GM18873 (cell line): ENCODE results near the gene NEK7.

Source experiments
- ATAC-seq: cut with Tn5 transposase; IDR thresholded peaks from one replicate; pipeline ENCODE4 v1.9.1; 2021; ENCODE audit warnings: mild to moderate bottlenecking, moderate library complexity, moderate number of reproducible peaks; ENCODE audit not compliant: unreplicated experiment, low FRiP score

The NEK7 gene

DNA sequence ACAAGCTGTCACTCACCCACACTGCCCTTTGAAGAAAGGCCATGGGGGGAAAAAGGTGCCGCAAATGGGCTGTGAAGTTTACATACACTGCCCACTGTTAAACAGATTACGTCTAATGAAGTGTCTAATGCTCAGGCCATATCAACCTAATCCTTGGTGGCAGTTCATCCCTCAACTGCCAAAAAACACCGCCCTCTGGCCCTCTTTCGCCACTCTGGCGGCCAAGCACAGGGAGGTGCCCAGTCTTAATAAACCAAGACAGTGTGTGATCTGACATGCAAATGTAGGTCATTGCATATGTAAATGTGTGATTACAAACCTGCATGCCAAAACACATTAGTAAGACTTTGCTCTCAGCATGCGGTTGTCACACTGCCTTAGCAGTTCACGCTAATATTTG is 89.5 kb downstream of the NEK7 start:
- no peak for ATAC-seq

- ATAC-seq: peak; percentile 65
These were observed 96.5 kb downstream of the NEK7 start for GRCh38 chr1:198253259-198253658.

GRCh38 chr1:198253668-198254067 is 96.9 kb downstream of the NEK7 start:
- ATAC-seq: peak; percentile 96

- no peak for ATAC-seq
These were observed 97.7 kb downstream of the NEK7 start for GRCh38 chr1:198254521-198254920.

DNA sequence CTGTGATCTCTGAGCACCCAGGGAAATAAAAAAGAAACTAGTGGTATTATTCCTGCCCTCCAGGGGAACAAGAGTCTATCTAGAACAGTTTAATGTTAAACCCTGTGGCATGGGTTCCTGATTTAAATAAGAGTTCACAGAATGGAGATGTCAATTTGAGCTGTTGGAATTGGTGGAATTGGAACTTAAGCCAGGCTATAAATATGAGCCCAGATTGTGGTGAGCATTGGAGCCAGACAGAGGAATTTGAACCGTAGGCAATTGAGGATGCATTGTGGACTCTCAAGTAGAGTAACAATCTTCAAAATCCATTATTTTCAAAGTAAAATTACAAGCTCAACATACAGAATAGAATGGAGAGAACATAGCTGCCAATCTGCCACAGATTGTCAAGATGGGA is 98.2 kb downstream of the NEK7 start:
- no peak for ATAC-seq

- ATAC-seq: no peak
These were observed 99.0 kb downstream of the NEK7 start for GRCh38 chr1:198255784-198256183.

- ATAC-seq: peak; percentile 63
These were observed 101.7 kb downstream of the NEK7 start for GRCh38 chr1:198258491-198258890.

DNA sequence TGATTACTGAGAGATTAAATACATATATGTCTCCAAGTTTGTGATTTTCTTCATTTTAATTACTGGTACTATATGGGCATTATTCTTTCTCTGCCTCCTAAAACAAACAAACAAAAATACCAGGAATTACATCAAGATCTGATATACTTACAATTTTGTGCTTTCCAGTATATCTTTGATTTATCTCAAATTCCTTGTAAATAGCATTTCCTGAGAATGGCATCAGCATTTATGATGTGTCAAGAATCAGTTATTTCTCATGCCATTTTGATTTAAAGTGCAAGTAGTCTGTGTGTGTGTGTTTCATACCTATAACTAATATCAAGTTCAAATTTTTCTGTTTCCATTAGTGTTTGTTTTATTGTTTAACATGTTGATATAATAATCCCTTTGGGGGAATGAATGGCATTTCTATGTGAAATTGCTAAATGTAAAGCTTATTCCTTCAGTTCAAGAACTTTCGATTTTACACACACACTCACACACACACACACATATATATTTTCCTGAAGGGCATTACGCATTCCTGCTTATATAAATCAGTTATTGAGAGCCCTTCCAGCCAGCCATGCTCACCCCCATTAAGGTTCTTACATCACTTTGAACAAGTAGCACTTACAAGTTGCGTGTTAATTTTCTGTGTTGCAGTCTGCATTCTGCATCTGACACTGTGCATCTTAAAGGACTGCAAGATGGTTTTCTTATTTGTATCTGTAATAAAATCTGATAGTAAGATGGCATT is 102.7 kb downstream of the NEK7 start:
- no peak for ATAC-seq

GRCh38 chr1:198261886-198262285 is 105.1 kb downstream of the NEK7 start:
- ATAC-seq: no peak

DNA sequence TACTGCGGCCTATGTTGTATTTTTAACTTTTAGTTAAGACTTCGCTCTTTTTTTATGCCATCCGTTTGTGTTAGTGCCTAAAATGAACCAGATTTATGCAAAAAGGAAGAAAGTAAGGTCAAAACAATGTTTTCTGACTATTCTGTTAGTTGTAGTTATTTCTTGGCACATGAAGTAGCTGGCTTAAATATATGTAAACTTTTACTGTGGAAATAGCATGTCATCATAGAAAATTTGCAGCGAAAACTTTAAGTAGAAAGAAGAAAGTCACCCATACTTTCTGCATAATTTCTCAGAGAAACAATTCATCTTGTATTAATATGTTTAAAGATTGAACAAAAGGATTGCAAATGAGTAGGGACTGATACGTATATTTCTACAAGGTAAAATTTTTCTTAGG is 106.4 kb downstream of the NEK7 start:
- no peak for ATAC-seq

DNA sequence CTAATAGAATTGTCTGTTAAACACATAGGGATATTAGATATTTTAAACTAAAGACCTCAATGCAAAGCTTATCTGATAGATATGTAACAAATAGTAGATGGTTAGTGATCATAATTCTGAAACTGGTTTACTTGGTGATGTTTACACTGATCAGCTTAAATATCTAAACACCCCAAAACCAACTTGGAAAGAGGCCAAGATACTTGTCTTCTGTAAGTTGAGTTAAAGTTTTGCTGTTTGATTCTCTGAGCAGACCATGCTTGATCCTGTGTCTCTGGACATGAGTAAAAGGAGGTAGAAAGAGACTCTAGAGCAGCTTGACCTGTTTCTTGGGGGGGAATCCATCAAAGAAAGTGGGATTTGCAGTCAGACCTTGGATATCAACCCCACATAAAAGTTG is 107.5 kb downstream of the NEK7 start:
- no peak for ATAC-seq

GRCh38 chr1:198265073-198265661 is 108.4 kb downstream of the NEK7 start:
- ATAC-seq: no peak

- ATAC-seq: no peak
These were observed 110.3 kb downstream of the NEK7 start for GRCh38 chr1:198267056-198267455.

- ATAC-seq: no peak
These were observed 111.1 kb downstream of the NEK7 start for GRCh38 chr1:198267921-198268320.

GRCh38 chr1:198268784-198269645 is 112.2 kb downstream of the NEK7 start:
- no peak for ATAC-seq

GRCh38 chr1:198269646-198269940 is 112.8 kb downstream of the NEK7 start:
- no peak for ATAC-seq

- no peak for ATAC-seq
These were observed 113.6 kb downstream of the NEK7 start for GRCh38 chr1:198270273-198270828.

DNA sequence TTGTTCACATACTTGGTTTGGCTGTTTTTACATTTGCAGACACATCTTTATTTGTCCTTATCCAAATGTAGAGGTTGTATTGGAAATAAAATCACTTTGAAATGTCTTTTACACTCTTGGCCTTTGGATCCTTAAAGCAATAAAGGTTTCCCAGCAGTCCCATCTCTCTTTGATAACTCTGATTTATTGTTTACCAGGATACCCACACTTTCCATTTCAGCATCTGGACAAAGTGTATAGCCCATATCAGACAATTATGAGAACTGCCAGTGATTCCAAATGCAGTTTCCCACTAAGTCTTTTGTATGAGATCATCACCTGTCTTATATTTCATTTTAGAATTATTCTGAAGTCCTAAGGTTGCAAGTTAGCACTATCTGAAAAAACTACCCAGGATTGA is 114.7 kb downstream of the NEK7 start:
- no peak for ATAC-seq

DNA sequence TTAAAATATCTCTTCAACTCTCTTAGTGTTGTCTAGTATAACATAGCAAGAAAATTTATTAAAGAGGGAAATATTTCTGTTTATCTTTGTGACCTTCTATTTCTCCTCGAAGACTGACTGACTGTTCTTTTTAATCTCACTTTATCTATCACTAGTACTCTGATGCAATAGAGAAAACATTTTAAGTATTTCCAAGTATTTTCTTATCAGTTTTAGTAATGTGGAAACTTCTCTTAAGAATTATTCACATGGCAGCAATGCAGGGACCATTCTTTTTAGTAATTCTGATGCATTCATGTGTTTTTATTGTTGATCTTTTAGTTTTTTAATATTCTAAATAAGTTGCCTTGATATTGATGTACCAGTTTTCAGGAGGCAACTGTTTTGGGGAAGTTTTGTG is 115.7 kb downstream of the NEK7 start:
- no peak for ATAC-seq

GRCh38 chr1:198273748-198274295 is 117.0 kb downstream of the NEK7 start:
- ATAC-seq: no peak

DNA sequence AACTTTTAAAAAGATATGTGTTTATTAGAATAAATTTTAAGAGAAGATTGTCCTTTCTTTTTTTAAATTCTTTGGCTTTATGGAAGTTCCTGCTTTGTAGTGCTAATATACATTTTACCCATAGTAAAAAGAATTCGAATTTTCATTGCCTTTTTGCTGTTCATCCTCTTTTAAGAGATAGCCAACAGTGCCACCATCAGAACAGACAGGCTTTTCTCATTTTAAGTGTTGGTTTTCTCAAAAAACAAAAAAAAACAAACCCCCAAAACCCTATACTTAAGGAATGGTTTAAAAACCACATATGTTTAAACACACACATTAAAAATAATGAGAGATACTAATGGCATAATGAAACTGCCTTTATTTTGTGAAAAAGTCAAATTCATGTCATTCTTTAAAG is 118.8 kb downstream of the NEK7 start:
- ATAC-seq: no peak
